Measurements from ENCODE around the gene PER3. TPM values are rescaled to one million over a fixed set of nuclear protein-coding genes. Genes with fewer than 3 reads are reported as not detected.

The PER3 gene
- total and polyA plus RNA-seq, 5 donors from 2014 or later = 3.7 to 14.1 (median 4.1) TPM

DNA sequence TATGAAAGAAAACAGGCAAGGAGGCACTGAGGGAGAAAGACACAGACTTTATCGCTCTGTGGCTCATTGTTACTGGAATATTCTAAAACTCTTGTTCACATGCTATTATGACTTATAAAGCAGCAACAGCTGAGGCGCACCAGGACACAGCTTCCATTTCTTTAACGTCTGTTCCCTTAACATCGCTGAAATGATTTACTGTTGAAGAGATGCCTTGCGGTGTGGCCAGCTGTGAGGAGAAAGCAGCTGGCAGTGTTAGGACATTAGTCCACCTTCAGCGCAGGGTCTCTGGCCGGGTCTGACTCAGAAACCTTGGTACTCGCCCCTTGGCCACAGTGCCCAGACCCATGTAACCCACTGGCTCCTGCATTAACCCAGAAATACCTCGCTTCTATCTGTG is 3.1 kb upstream of the PER3 start:
- peaks cover 6 to 31% (median 23%) of the 10 kb centered on the region in 4 donors for H3K4me1 Mint-ChIP-seq
- no peak overlapping the region for H3K4me3 ChIP-seq (ENCODE audit: low read depth, low read length)
- peak overlapping the region in 1 of 4 donors; percentile 80 for H3K4me3 Mint-ChIP-seq
- ATAC-seq (ENCODE audit: low read depth in 2 of 2) = no peak
- peak overlapping the region in 2 of 3 donors; percentile 34 to 76 for H3K27ac Mint-ChIP-seq
- peaks cover 28% of the 10 kb centered on the region for H3K36me3 ChIP-seq (ENCODE audit: control insufficient read depth, insufficient read depth, low read length)
- H3K36me3 Mint-ChIP-seq = peaks cover 8% of the 10 kb centered on the region
- no peaks in the 10 kb centered on the region for H3K27me3 ChIP-seq (ENCODE audit: control insufficient read depth, insufficient read depth, low read length)
- DNase-seq = no peak
- H3K27me3 Mint-ChIP-seq = peaks cover 4% of the 10 kb centered on the region
- H3K9me3 Mint-ChIP-seq = no peaks in the 10 kb centered on the region
- H3K27ac ChIP-seq (ENCODE audit: insufficient read depth, low read length, poor library complexity, severe bottlenecking) = no peak overlapping the region
- H3K9me3 ChIP-seq (ENCODE audit: control insufficient read depth in 2 of 2, low read length in 2 of 2) = no peaks in the 10 kb centered on the region
- peaks cover 22% of the 10 kb centered on the region for H3K4me1 ChIP-seq (ENCODE audit: control insufficient read depth, insufficient read depth, low read length, poor library complexity, severe bottlenecking)

DNA sequence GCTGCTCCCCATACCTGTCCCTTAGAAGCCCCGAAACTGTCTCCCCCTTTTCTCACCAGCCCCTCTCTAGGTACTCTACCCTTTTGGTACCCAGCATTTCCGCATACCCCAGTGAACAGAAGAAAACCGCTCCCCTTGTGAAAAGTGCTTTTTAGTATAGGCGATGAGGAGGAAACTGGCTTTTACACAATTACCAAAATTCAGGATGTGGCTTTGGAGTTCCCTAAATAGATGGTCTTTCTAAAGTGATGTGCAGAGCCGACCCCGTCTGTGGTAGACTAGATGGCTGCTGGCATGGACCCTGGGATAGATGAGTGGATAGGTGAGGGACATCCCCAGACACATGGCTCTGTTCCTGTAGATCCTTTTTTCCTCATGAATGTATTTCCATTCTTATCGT is 2.6 kb upstream of the PER3 start:
- H3K9me3 ChIP-seq (ENCODE audit: control insufficient read depth in 2 of 2, low read length in 2 of 2) = no peaks in the 10 kb centered on the region
- H3K27me3 ChIP-seq (ENCODE audit: control insufficient read depth, insufficient read depth, low read length) = no peaks in the 10 kb centered on the region
- H3K27ac ChIP-seq (ENCODE audit: insufficient read depth, low read length, poor library complexity, severe bottlenecking) = peak overlapping the region; percentile 33
- H3K4me1 ChIP-seq (ENCODE audit: control insufficient read depth, insufficient read depth, low read length, poor library complexity, severe bottlenecking) = peaks cover 22% of the 10 kb centered on the region
- peaks cover 4% of the 10 kb centered on the region for H3K27me3 Mint-ChIP-seq
- DNase-seq = no peak
- H3K4me3 ChIP-seq (ENCODE audit: low read depth, low read length) = no peak overlapping the region
- peak overlapping the region in 2 of 3 donors; percentile 48 to 76 for H3K27ac Mint-ChIP-seq
- H3K9me3 Mint-ChIP-seq = no peaks in the 10 kb centered on the region
- H3K36me3 Mint-ChIP-seq = peaks cover 8% of the 10 kb centered on the region
- H3K4me1 Mint-ChIP-seq = peaks cover under 1 to 31% (median 21%) of the 10 kb centered on the region in 4 donors
- no peak for ATAC-seq (ENCODE audit: low read depth in 2 of 2)
- H3K4me3 Mint-ChIP-seq = peak overlapping the region; percentile 56 to 84 (median 82)
- peaks cover 27% of the 10 kb centered on the region for H3K36me3 ChIP-seq (ENCODE audit: control insufficient read depth, insufficient read depth, low read length)

DNA sequence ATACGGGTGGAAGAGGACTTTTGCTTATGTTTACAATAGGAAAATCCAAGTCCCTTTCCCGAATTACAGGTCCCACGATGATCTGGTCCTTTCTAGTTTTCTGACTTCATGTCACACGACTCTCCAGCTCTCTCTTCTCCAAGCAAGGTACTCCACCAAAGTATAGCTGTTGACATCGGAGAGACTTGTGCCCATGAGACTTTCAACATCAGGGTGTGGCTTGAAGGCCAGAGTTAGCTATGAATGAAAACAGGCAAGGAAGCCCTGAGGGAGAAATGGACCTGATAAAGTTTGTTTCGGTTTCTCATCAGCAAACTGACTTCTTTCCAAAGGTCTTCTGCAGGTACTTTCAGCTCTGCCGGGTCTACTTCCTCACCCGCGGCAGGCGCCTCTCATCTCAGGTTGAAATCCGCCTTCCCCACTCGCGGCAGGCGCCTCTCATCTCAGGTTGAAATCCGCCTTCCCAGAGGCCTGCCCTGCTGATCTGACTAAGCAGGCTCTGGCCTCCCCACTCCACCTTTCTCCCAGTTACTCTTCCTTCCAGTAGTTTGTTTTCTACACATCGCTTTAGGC is 2.1 kb upstream of the PER3 start:
- Mint-ChIP-seq H3K4me3 (peak overlapping the region; percentile 80 to 84 (median 83)), H3K27me3 (peaks cover 4% of the 10 kb centered on the region), H3K27ac (peak overlapping the region; percentile 48 to 76 (median 76)), H3K9me3 (no peaks in the 10 kb centered on the region), H3K4me1 (peaks cover 0 to 32% (median 22%) of the 10 kb centered on the region in 4 donors), H3K36me3 (peaks cover 8% of the 10 kb centered on the region)
- Histone ChIP-seq H3K27me3 (ENCODE audit: control insufficient read depth, insufficient read depth, low read length) (no peaks in the 10 kb centered on the region), H3K4me3 (ENCODE audit: low read depth, low read length) (peak overlapping the region; percentile 29), H3K36me3 (ENCODE audit: control insufficient read depth, insufficient read depth, low read length) (peaks cover 26% of the 10 kb centered on the region), H3K27ac (ENCODE audit: insufficient read depth, low read length, poor library complexity, severe bottlenecking) (peak overlapping the region; percentile 33), H3K4me1 (ENCODE audit: control insufficient read depth, insufficient read depth, low read length, poor library complexity, severe bottlenecking) (peaks cover 22% of the 10 kb centered on the region), H3K9me3 (ENCODE audit: control insufficient read depth in 2 of 2, low read length in 2 of 2) (no peaks in the 10 kb centered on the region)
- DNase-seq = peak in 1 of 3 donors; percentile 55
- ATAC-seq (ENCODE audit: low read depth in 2 of 2) = no peak

DNA sequence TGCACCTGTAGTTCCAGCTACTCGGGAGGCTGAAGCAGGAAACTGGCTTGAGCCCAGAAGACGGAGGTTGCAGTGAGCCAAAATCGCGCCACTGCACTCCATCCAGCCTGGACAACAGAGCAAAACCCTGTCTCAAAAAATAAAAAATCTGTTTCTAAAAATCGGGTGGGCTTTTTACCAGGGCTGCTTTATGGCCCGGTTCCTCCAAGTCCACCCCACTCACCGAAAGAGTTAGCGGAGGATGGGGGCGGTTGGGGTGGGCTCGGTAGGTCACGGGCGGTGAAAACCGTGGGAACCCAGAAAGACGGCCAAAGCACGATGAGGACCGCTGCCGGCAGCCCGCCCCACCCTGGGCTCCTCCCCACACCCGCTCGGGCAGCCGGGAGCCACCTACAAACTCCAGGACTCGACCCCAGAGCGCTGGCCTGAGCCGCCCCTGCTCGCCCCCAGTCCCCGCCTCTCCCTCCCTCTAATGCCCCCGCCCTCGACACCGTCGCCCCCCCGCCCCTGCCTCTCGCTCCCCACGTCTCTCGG is 846 bp upstream of the PER3 start:
- Histone ChIP-seq H3K36me3 (ENCODE audit: control insufficient read depth, insufficient read depth, low read length) (peaks cover 14% of the 10 kb centered on the region), H3K9me3 (ENCODE audit: control insufficient read depth in 2 of 2, low read length in 2 of 2) (no peaks in the 10 kb centered on the region), H3K4me1 (ENCODE audit: control insufficient read depth, insufficient read depth, low read length, poor library complexity, severe bottlenecking) (peaks cover 22% of the 10 kb centered on the region), H3K27me3 (ENCODE audit: control insufficient read depth, insufficient read depth, low read length) (no peaks in the 10 kb centered on the region), H3K4me3 (ENCODE audit: low read depth, low read length) (peak overlapping the region; percentile 61), H3K27ac (ENCODE audit: insufficient read depth, low read length, poor library complexity, severe bottlenecking) (peak overlapping the region; percentile 96)
- H3K4me3 Mint-ChIP-seq = peak overlapping the region; percentile 80 to 87 (median 84)
- peaks cover 4 to 34% (median 22%) of the 10 kb centered on the region in 4 donors for H3K4me1 Mint-ChIP-seq
- H3K27me3 Mint-ChIP-seq = peaks cover 4% of the 10 kb centered on the region
- ATAC-seq (ENCODE audit: low read depth in 2 of 2) = no peak
- DNase-seq = no peak
- H3K27ac Mint-ChIP-seq = peak overlapping the region in 2 of 3 donors; percentile 76 to 83
- no peaks in the 10 kb centered on the region for H3K9me3 Mint-ChIP-seq
- H3K36me3 Mint-ChIP-seq = peaks cover 16% of the 10 kb centered on the region

DNA sequence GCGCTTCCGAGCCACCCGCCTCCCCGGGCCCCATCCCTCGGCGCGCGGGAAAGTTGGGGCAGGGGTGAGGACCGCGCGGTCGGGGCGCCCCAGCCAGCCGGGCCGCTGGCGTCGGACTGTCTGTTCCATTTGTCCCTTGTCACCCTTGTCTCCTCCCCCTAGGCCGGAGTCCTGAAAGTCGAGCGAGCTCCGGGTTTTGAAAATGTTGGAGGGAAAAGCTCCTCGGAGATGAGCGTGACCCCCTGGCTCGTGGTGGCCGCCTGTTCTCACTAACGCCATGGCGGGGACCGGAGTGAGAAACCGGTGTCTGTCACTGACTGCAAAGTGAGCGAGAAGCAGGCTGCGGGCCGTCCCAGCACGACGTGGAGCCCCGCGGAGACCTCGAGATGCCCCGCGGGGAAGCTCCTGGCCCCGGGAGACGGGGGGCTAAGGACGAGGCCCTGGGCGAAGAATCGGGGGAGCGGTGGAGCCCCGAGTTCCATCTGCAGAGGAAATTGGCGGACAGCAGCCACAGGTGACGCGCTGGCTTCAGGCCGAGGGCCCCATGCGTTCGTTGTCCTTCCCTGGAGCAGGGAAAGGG is 491 bp downstream of the PER3 start:
- Mint-ChIP-seq H3K4me1 (peaks cover 4 to 34% (median 22%) of the 10 kb centered on the region in 4 donors), H3K4me3 (peak overlapping the region; percentile 52 to 74 (median 66)), H3K27me3 (peaks cover 4% of the 10 kb centered on the region), H3K27ac (peak overlapping the region in 2 of 3 donors; percentile 48 to 74), H3K36me3 (peaks cover 21% of the 10 kb centered on the region), H3K9me3 (peaks cover 0 to 4% (median 0%) of the 10 kb centered on the region in 7 donors)
- no peaks in the 10 kb centered on the region for H3K27me3 ChIP-seq (ENCODE audit: control insufficient read depth, insufficient read depth, low read length)
- H3K4me3 ChIP-seq (ENCODE audit: low read depth, low read length) = no peak overlapping the region
- H3K36me3 ChIP-seq (ENCODE audit: control insufficient read depth, insufficient read depth, low read length) = peaks cover 11% of the 10 kb centered on the region
- H3K27ac ChIP-seq (ENCODE audit: insufficient read depth, low read length, poor library complexity, severe bottlenecking) = peak overlapping the region; percentile 96
- DNase-seq (no peak), ATAC-seq (ENCODE audit: low read depth in 2 of 2) (no peak)
- peaks cover 22% of the 10 kb centered on the region for H3K4me1 ChIP-seq (ENCODE audit: control insufficient read depth, insufficient read depth, low read length, poor library complexity, severe bottlenecking)
- H3K9me3 ChIP-seq (ENCODE audit: control insufficient read depth in 2 of 2, low read length in 2 of 2) = no peaks in the 10 kb centered on the region

DNA sequence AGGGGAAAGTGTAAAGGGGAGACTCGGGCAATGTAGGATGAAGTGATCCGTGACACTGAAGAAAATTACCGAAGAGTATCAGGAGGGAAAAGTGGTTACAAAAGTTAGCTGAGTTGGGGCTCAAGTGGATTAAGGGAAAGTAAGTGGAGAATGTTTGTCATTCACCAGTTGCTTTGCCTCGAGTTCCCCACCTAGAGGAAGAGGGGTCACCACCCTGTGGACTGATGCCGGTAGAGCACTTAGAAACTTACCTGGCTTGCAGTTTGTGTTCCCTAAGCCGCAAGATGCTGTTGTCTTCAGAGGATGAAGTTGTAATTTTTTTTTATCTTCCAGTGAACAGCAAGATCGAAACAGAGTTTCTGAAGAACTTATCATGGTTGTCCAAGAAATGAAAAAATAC is 1.0 kb downstream of the PER3 start:
- H3K36me3 Mint-ChIP-seq = peaks cover 26% of the 10 kb centered on the region
- no peaks in the 10 kb centered on the region for H3K27me3 ChIP-seq (ENCODE audit: control insufficient read depth, insufficient read depth, low read length)
- H3K27ac Mint-ChIP-seq = peak overlapping the region in 2 of 3 donors; percentile 48 to 74
- peaks cover 4 to 34% (median 23%) of the 10 kb centered on the region in 4 donors for H3K4me1 Mint-ChIP-seq
- ATAC-seq (ENCODE audit: low read depth in 2 of 2) = no peak
- H3K4me3 Mint-ChIP-seq = peak overlapping the region; percentile 52 to 74 (median 66)
- no peak overlapping the region for H3K4me3 ChIP-seq (ENCODE audit: low read depth, low read length)
- H3K27ac ChIP-seq (ENCODE audit: insufficient read depth, low read length, poor library complexity, severe bottlenecking) = peak overlapping the region; percentile 96
- peaks cover 4% of the 10 kb centered on the region for H3K27me3 Mint-ChIP-seq
- H3K9me3 Mint-ChIP-seq = peaks cover 0 to 9% (median 1%) of the 10 kb centered on the region in 7 donors
- DNase-seq = no peak
- peaks cover 10% of the 10 kb centered on the region for H3K36me3 ChIP-seq (ENCODE audit: control insufficient read depth, insufficient read depth, low read length)
- H3K9me3 ChIP-seq (ENCODE audit: control insufficient read depth in 2 of 2, low read length in 2 of 2) = peaks cover under 1 to 5% of the 10 kb centered on the region in 2 experiments
- peaks cover 22% of the 10 kb centered on the region for H3K4me1 ChIP-seq (ENCODE audit: control insufficient read depth, insufficient read depth, low read length, poor library complexity, severe bottlenecking)

DNA sequence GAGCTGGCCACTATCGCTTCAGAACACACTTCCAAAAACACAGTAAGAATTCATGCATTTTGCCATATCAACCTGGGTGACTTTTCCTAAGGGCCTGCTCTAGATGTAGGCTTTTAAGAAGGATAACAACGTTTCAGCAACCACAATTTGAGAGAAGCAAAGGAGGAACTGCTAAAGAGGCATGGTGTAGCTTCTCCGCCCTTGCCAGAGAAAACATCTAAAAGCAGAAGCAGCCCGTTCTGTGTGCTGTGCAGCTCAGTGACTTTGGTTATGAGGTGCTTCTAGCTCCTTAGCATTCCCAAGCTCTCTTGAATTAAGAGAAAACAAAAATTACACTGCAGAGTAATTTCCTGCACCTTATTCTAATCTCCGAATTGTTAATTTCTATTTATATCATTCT is 2.7 kb downstream of the PER3 start:
- Mint-ChIP-seq H3K9me3 (peaks cover 4 to 18% (median 7%) of the 10 kb centered on the region in 7 donors), H3K27me3 (peaks cover 4% of the 10 kb centered on the region), H3K4me1 (peaks cover 4 to 28% (median 19%) of the 10 kb centered on the region in 4 donors), H3K27ac (no peak overlapping the region), H3K36me3 (peaks cover 38% of the 10 kb centered on the region), H3K4me3 (peak overlapping the region in 3 of 4 donors; percentile 22 to 76 (median 60))
- Histone ChIP-seq H3K4me3 (ENCODE audit: low read depth, low read length) (no peak overlapping the region), H3K27me3 (ENCODE audit: control insufficient read depth, insufficient read depth, low read length) (no peaks in the 10 kb centered on the region), H3K4me1 (ENCODE audit: control insufficient read depth, insufficient read depth, low read length, poor library complexity, severe bottlenecking) (peaks cover 16% of the 10 kb centered on the region), H3K27ac (ENCODE audit: insufficient read depth, low read length, poor library complexity, severe bottlenecking) (no peak overlapping the region), H3K9me3 (ENCODE audit: control insufficient read depth in 2 of 2, low read length in 2 of 2) (peaks cover 10 to 22% of the 10 kb centered on the region in 2 experiments), H3K36me3 (ENCODE audit: control insufficient read depth, insufficient read depth, low read length) (peaks cover 14% of the 10 kb centered on the region)
- DNase-seq (no peak), ATAC-seq (ENCODE audit: low read depth in 2 of 2) (no peak)
